ENCODE measurements around the gene LGR6.

GRCh38 chr1:202221911-202222909, 28.6 kb downstream of the LGR6 start:
- TF ChIP-seq, protein P1, sequence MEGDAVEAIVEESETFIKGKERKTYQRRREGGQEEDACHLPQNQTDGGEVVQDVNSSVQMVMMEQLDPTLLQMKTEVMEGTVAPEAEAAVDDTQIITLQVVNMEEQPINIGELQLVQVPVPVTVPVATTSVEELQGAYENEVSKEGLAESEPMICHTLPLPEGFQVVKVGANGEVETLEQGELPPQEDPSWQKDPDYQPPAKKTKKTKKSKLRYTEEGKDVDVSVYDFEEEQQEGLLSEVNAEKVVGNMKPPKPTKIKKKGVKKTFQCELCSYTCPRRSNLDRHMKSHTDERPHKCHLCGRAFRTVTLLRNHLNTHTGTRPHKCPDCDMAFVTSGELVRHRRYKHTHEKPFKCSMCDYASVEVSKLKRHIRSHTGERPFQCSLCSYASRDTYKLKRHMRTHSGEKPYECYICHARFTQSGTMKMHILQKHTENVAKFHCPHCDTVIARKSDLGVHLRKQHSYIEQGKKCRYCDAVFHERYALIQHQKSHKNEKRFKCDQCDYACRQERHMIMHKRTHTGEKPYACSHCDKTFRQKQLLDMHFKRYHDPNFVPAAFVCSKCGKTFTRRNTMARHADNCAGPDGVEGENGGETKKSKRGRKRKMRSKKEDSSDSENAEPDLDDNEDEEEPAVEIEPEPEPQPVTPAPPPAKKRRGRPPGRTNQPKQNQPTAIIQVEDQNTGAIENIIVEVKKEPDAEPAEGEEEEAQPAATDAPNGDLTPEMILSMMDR (IDR thresholded peaks at IDR 0.05; ENCODE audit: low read depth, low read length), result no peak
- no peak for TF ChIP-seq POLR2A (IDR thresholded peaks at IDR 0.05; ENCODE audit: extremely low read depth, insufficient read length)
- TF ChIP-seq, protein P2, sequence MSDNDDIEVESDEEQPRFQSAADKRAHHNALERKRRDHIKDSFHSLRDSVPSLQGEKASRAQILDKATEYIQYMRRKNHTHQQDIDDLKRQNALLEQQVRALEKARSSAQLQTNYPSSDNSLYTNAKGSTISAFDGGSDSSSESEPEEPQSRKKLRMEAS (IDR thresholded peaks at IDR 0.05; ENCODE audit: low read depth, low read length), result no peak
- no peak for TF ChIP-seq MYC (IDR thresholded peaks at IDR 0.05; ENCODE audit: low read depth, low read length)

Data from NB4 (cell line).